ENCODE measurements around the gene SLC35A5.

SLC35A5 gene

DNA sequence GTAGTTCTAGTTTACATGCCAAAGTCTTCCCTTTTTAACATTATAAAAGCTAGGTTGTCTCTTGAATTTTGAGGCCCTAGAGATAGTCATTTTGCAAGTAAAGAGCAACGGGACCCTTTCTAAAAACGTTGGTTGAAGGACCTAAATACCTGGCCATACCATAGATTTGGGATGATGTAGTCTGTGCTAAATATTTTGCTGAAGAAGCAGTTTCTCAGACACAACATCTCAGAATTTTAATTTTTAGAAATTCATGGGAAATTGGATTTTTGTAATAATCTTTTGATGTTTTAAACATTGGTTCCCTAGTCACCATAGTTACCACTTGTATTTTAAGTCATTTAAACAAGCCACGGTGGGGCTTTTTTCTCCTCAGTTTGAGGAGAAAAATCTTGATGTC is 21.3 kb downstream of the SLC35A5 start:
- no peak overlapping the region for H3K4me2 ChIP-seq (ENCODE audit: low read depth, low read length)
- H3K4me3 ChIP-seq (ENCODE audit: low read length) = no peak overlapping the region
- no peaks in the 10 kb centered on the region for H3F3A ChIP-seq (ENCODE audit: insufficient read depth, low read length)
- no peaks in the 10 kb centered on the region for H3K9me2 ChIP-seq (replicated peaks; ENCODE audit: insufficient read depth, low read length)
- no peak overlapping the region for H3K9ac ChIP-seq (ENCODE audit: low read length)
- H3K27me3 ChIP-seq (replicated peaks; ENCODE audit: insufficient read depth, low read length) = no peaks in the 10 kb centered on the region
- H3K4me1 ChIP-seq (ENCODE audit: low read length) = peaks cover 8% of the 10 kb centered on the region; the same call in 1 of the 2 replicates
- H3K36me3 ChIP-seq (replicated peaks; ENCODE audit: insufficient read depth, low read length) = no peaks in the 10 kb centered on the region
- no peaks in the 10 kb centered on the region for H3K9me3 ChIP-seq (replicated peaks; ENCODE audit: insufficient read depth, low read length)
- no peak overlapping the region for H2AFZ ChIP-seq (ENCODE audit: low read length)
- no peak overlapping the region for H3K27ac ChIP-seq (ENCODE audit: low read length)
- no peak for DNase-seq
- H4K20me1 ChIP-seq (ENCODE audit: insufficient read depth, low read length) = no peaks in the 10 kb centered on the region
- H3K79me2 ChIP-seq (ENCODE audit: low read length) = no peaks in the 10 kb centered on the region
- TF ChIP-seq EZH2 (optimal IDR thresholded peaks at IDR 0.05; ENCODE audit: low read depth, low read length) = no peak
- TF ChIP-seq EZH2phosphoT487 (IDR thresholded peaks at IDR 0.05; ENCODE audit: low read length) = no peak

DNA sequence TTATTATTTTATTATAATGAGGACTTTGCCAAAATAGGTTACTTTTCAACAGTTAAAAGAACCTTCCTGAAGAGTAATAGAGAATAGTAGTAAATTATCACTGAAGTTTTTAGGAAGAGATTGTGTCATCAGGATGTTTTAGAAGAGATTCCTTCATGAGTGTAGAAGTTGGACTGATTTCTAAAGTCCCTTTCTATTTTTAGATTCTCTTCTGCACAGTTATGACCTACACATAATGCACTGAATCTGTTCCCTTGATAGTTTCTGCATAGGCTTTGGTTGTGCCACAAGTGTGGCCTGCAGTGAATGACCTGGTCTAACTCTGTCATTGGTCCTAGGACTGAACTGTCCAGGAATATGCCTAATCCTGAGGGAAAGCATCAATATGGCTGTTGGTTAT is 23.9 kb downstream of the SLC35A5 start:
- Histone ChIP-seq H3F3A (ENCODE audit: insufficient read depth, low read length) (no peaks in the 10 kb centered on the region), H4K20me1 (ENCODE audit: insufficient read depth, low read length) (no peaks in the 10 kb centered on the region), H3K9ac (ENCODE audit: low read length) (no peak overlapping the region), H3K9me3 (replicated peaks; ENCODE audit: insufficient read depth, low read length) (no peaks in the 10 kb centered on the region), H3K36me3 (replicated peaks; ENCODE audit: insufficient read depth, low read length) (no peaks in the 10 kb centered on the region), H3K79me2 (ENCODE audit: low read length) (no peaks in the 10 kb centered on the region), H3K9me2 (replicated peaks; ENCODE audit: insufficient read depth, low read length) (no peaks in the 10 kb centered on the region), H3K4me3 (ENCODE audit: low read length) (no peak overlapping the region), H3K27ac (ENCODE audit: low read length) (no peak overlapping the region), H2AFZ (ENCODE audit: low read length) (no peak overlapping the region), H3K4me1 (ENCODE audit: low read length) (peaks cover 8% of the 10 kb centered on the region; the same call in 1 of the 2 replicates), H3K4me2 (ENCODE audit: low read depth, low read length) (no peak overlapping the region), H3K27me3 (replicated peaks; ENCODE audit: insufficient read depth, low read length) (no peaks in the 10 kb centered on the region)
- TF ChIP-seq, protein P1, sequence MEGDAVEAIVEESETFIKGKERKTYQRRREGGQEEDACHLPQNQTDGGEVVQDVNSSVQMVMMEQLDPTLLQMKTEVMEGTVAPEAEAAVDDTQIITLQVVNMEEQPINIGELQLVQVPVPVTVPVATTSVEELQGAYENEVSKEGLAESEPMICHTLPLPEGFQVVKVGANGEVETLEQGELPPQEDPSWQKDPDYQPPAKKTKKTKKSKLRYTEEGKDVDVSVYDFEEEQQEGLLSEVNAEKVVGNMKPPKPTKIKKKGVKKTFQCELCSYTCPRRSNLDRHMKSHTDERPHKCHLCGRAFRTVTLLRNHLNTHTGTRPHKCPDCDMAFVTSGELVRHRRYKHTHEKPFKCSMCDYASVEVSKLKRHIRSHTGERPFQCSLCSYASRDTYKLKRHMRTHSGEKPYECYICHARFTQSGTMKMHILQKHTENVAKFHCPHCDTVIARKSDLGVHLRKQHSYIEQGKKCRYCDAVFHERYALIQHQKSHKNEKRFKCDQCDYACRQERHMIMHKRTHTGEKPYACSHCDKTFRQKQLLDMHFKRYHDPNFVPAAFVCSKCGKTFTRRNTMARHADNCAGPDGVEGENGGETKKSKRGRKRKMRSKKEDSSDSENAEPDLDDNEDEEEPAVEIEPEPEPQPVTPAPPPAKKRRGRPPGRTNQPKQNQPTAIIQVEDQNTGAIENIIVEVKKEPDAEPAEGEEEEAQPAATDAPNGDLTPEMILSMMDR (IDR thresholded peaks at IDR 0.05; ENCODE audit: low read length) = no peak
- TF ChIP-seq EZH2 (optimal IDR thresholded peaks at IDR 0.05; ENCODE audit: low read depth, low read length) (no peak), EZH2phosphoT487 (IDR thresholded peaks at IDR 0.05; ENCODE audit: low read length) (no peak)
- DNase-seq = no peak

DNA sequence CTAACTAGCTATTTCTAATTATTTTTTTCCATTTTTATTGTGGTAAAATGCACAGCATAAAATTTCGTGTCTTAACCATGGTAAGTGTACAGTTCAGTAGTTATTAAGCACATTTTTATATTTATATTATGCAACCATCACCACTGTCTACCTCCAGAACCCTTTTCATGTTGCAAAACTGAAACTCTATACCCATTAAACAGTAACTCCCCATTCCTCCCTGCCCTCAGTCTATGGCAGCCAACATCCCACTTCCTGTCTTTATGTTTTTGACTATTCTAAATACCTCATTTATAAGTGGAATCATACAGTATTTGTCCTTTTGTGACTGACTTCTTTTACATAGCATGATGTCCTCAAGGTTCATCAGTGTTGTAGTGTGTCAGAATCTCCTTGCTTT is 25.5 kb downstream of the SLC35A5 start:
- H3K4me1 ChIP-seq (ENCODE audit: low read length) = peaks cover 8% of the 10 kb centered on the region; the same call in 1 of the 2 replicates
- H2AFZ ChIP-seq (ENCODE audit: low read length) = no peak overlapping the region
- H3K79me2 ChIP-seq (ENCODE audit: low read length) = no peaks in the 10 kb centered on the region
- H3F3A ChIP-seq (ENCODE audit: insufficient read depth, low read length) = no peaks in the 10 kb centered on the region
- H3K36me3 ChIP-seq (replicated peaks; ENCODE audit: insufficient read depth, low read length) = no peaks in the 10 kb centered on the region
- no peaks in the 10 kb centered on the region for H4K20me1 ChIP-seq (ENCODE audit: insufficient read depth, low read length)
- no peaks in the 10 kb centered on the region for H3K27me3 ChIP-seq (replicated peaks; ENCODE audit: insufficient read depth, low read length)
- H3K4me3 ChIP-seq (ENCODE audit: low read length) = no peak overlapping the region
- no peaks in the 10 kb centered on the region for H3K9me2 ChIP-seq (replicated peaks; ENCODE audit: insufficient read depth, low read length)
- no peaks in the 10 kb centered on the region for H3K9me3 ChIP-seq (replicated peaks; ENCODE audit: insufficient read depth, low read length)
- H3K4me2 ChIP-seq (ENCODE audit: low read depth, low read length) = no peak overlapping the region
- no peak overlapping the region for H3K9ac ChIP-seq (ENCODE audit: low read length)
- no peak for DNase-seq
- TF ChIP-seq EZH2phosphoT487 (IDR thresholded peaks at IDR 0.05; ENCODE audit: low read length) (no peak), EZH2 (optimal IDR thresholded peaks at IDR 0.05; ENCODE audit: low read depth, low read length) (no peak)
- TF ChIP-seq, protein P1 (IDR thresholded peaks at IDR 0.05; ENCODE audit: low read length) = no peak
- H3K27ac ChIP-seq (ENCODE audit: low read length) = no peak overlapping the region

DNA sequence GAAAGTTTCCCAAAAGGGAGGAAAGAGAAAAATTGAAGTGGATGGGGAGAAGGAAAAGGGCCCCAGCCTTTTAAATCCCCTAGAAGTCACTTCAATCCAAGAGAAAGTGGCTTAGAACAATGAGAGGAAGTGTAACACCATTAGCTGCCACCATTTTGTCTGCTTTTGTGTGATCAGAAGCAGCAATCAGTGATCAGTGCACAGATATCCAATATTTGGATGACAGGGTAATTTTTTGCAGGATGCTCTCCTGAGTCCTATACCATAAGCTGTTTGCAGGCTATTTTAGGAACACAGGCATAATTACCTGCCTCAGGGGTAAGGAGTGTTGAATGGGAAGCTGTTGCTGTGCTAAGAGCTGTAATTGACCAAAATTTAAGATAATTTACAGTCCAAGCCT is 31.4 kb downstream of the SLC35A5 start:
- Histone ChIP-seq H3K36me3 (replicated peaks; ENCODE audit: insufficient read depth, low read length) (no peaks in the 10 kb centered on the region), H3K9me3 (replicated peaks; ENCODE audit: insufficient read depth, low read length) (no peaks in the 10 kb centered on the region), H3K9ac (ENCODE audit: low read length) (no peak overlapping the region), H2AFZ (ENCODE audit: low read length) (no peak overlapping the region), H3K27ac (ENCODE audit: low read length) (no peak overlapping the region), H3K4me3 (ENCODE audit: low read length) (no peak overlapping the region), H3K4me1 (ENCODE audit: low read length) (no peaks in the 10 kb centered on the region), H3K9me2 (replicated peaks; ENCODE audit: insufficient read depth, low read length) (no peaks in the 10 kb centered on the region), H3F3A (ENCODE audit: insufficient read depth, low read length) (no peaks in the 10 kb centered on the region), H3K27me3 (replicated peaks; ENCODE audit: insufficient read depth, low read length) (no peaks in the 10 kb centered on the region), H3K4me2 (ENCODE audit: low read depth, low read length) (no peak overlapping the region), H3K79me2 (ENCODE audit: low read length) (no peaks in the 10 kb centered on the region), H4K20me1 (ENCODE audit: insufficient read depth, low read length) (no peaks in the 10 kb centered on the region)
- TF ChIP-seq EZH2 (optimal IDR thresholded peaks at IDR 0.05; ENCODE audit: low read depth, low read length) = no peak
- no peak for DNase-seq
